Keratinocyte (primary cell): ENCODE results near the gene AIFM3. TPM values are rescaled to one million over a fixed set of nuclear protein-coding genes. Genes with fewer than 3 reads are reported as not detected.
A peak's percentile ranks its signal among the peaks of the same experiment; 100 is the strongest.

Source experiments
- DNase-seq: peaks from one replicate; pipeline ENCODE4 v3.0.0-alpha.2; 2011; ENCODE audit warnings: low read depth, missing footprints, low spot score
- FAIRE-seq: peaks from 2 replicates; lab custom pipeline; 2011; peaks lifted over from hg19 to GRCh38; lab: Jason Lieb, UNC
- H2AFZ ChIP-seq: 2 replicates; pipeline ENCODE4 v1.6.0; 2012; ENCODE audit warnings: low read length, control low read depth, inconsistent platforms; ENCODE audit not compliant: control insufficient read depth
- H3K27ac ChIP-seq: 2 replicates; pipeline ENCODE4 v1.5.1; 2011; ENCODE audit warnings: low read length; ENCODE audit not compliant: control insufficient read depth, insufficient read depth
- H3K27me3 ChIP-seq: 3 replicates; pipeline ENCODE4 v1.6.0; 2011; ENCODE audit warnings: low read length; ENCODE audit not compliant: control insufficient read depth, insufficient read depth; ENCODE audit errors: extremely low read depth
- H3K36me3 ChIP-seq, 2 experiments: 2 replicates in 1 of 2; 3 replicates in 1 of 2; pipeline ENCODE4 v1.5.1; 2011; ENCODE audit warnings: low read length in 2 of 2, mild to moderate bottlenecking in 1 of 2; ENCODE audit not compliant: control insufficient read depth in 2 of 2, insufficient read depth in 2 of 2; ENCODE audit errors: extremely low read depth in 1 of 2
- H3K4me1 ChIP-seq: 3 replicates; pipeline ENCODE4 v1.5.1; 2011; ENCODE audit warnings: low read length; ENCODE audit not compliant: control insufficient read depth, insufficient read depth; ENCODE audit errors: extremely low read depth
- H3K4me2 ChIP-seq: 3 replicates; pipeline ENCODE4 v1.6.0; 2011; ENCODE audit warnings: low read depth, low read length; ENCODE audit not compliant: control insufficient read depth, insufficient read depth; ENCODE audit errors: extremely low read depth
- H3K4me3 ChIP-seq, 3 experiments: fragments of 200-600 bp in 1 of 3; sonication (generic) in 1 of 3; 2 replicates in 2 of 3; 3 replicates in 1 of 3; pipeline ENCODE4 v1.5.1; 2011 to 2016; ENCODE audit warnings: low read length in 3 of 3, mild to moderate bottlenecking in 3 of 3, control low read depth in 2 of 3, inconsistent platforms in 1 of 3, low read depth in 1 of 3, mixed read lengths in 1 of 3, mixed run types in 1 of 3, moderate library complexity in 1 of 3; ENCODE audit not compliant: control insufficient read depth in 2 of 3, insufficient read depth in 2 of 3; ENCODE audit errors: extremely low read depth in 1 of 3
- H3K79me2 ChIP-seq: 2 replicates; pipeline ENCODE4 v1.6.0; 2012; ENCODE audit warnings: low read length; ENCODE audit not compliant: control insufficient read depth, insufficient read depth
- H3K9ac ChIP-seq: 3 replicates; pipeline ENCODE4 v1.6.0; 2011; ENCODE audit warnings: low read length; ENCODE audit not compliant: control insufficient read depth, insufficient read depth; ENCODE audit errors: extremely low read depth
- H3K9me1 ChIP-seq: 3 replicates; pipeline ENCODE4 v1.6.0; 2011; ENCODE audit warnings: low read length; ENCODE audit not compliant: control insufficient read depth, insufficient read depth; ENCODE audit errors: extremely low read depth
- H3K9me3 ChIP-seq: 2 replicates; pipeline ENCODE4 v1.5.1; 2012; ENCODE audit warnings: low read depth, low read length; ENCODE audit not compliant: control insufficient read depth
- H4K20me1 ChIP-seq: 3 replicates; pipeline ENCODE4 v1.6.0; 2011; ENCODE audit warnings: low read length; ENCODE audit not compliant: control insufficient read depth, insufficient read depth; ENCODE audit errors: extremely low read depth
- EZH2 ChIP-seq: IDR thresholded peaks from one replicate; pipeline ENCODE4 v1.6.1; 2012; ENCODE audit warnings: inconsistent platforms, mild to moderate bottlenecking, low read length, moderate library complexity
- dilution Hi-C: fragments of 300-500 bp; cut with MboI; formaldehyde crosslinking; loops from one replicate; pipeline ENCODE4 v1.7.0; 2020; ENCODE audit warnings: low sequenced_read_pairs; ENCODE audit not compliant: extremely low pct_ligation_motif_present
- polyA plus RNA-seq, 5 experiments: library from polyadenylated mRNA; depleted of rRNA in 3 of 5; stranded (reverse) in 3 of 5; stranded (forward) in 1 of 5; unstranded in 1 of 5; fragments of >200 nt; gene quantifications; 1 replicate in 1 of 5; 2 replicates in 3 of 5; 3 replicates in 1 of 5; pipeline versions ENCODE4 v1.2.1 to v1.2.3, GENCODE V29; 2011 to 2012; ENCODE audit warnings: missing spikeins in 2 of 5, low read depth in 1 of 5, low replicate concordance in 1 of 5
- TF ChIP-seq, protein P1 (sequence below), 3 experiments: IDR thresholded peaks in 1 of 3; conservative IDR thresholded peaks in 1 of 3; optimal IDR thresholded peaks in 1 of 3; 2 replicates in 2 of 3; 3 replicates in 1 of 3; pipeline versions ENCODE3 to v1.5.1; 2011; ENCODE audit warnings: low read length in 3 of 3, mild to moderate bottlenecking in 3 of 3, moderate library complexity in 2 of 3, control low read depth in 1 of 3, inconsistent platforms in 1 of 3; ENCODE audit not compliant: insufficient read depth in 2 of 3; ENCODE audit errors: extremely low read depth in 1 of 3

The AIFM3 gene
- polyA plus RNA-seq, 1 donor (not counting 4 experiments of a cell fraction or from before 2014, with no cell fraction given): 0.59 TPM

DNA sequence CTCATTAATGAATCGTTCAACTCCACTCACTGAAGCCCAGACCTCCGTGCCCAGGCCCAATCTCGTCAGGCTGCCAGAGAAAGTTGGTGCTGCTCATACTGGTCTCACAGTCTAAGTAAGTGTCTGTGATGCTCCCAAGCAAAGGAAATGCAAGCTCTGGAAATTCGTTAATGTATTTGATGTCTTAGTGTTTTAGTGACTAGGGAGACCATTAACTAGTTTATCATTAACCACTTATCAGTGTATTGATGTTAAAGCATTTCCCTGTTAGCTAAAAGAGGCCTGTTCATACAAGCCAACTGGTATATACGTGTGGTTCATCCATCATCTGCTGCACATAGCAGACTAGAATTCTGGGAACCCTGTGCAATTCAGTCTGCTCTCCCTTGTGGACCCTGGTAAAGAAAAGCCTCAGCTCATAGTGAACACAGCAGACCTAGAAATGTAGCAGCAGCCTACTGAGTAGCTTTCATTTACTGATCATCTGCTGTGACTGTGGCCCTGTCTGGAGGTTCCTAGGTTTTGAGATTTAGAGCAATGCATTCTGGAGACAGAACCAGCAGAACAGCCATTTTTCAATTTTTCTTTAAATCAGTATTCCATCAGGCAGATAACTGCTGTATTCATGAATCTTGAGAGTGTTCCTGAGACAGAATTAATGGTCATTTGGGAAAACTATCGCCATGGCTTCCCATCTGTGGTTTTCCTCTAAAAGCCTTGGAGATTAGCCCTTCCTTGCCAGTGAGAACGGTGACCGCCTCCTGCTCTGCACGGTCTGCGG lies 15.7 kb upstream of the AIFM3 start:
- Histone ChIP-seq H3K36me3 (peaks cover 7 to 40% of the 10 kb centered on the region in 2 experiments), H3K4me2 (peak overlapping the region; percentile 7), H3K4me3 (no peak overlapping the region), H3K9me3 (no peaks in the 10 kb centered on the region), H3K27ac (peak overlapping the region; percentile 70), H3K27me3 (no peaks in the 10 kb centered on the region), H3K9me1 (no peaks in the 10 kb centered on the region), H3K9ac (peak overlapping the region; percentile 33), H3K79me2 (peaks cover 64% of the 10 kb centered on the region), H4K20me1 (no peaks in the 10 kb centered on the region), H2AFZ (no peak overlapping the region), H3K4me1 (peaks cover 54% of the 10 kb centered on the region)
- dilution Hi-C loops: no loop called here
- no peak for DNase-seq
- no peak for TF ChIP-seq EZH2
- TF ChIP-seq, protein P1, sequence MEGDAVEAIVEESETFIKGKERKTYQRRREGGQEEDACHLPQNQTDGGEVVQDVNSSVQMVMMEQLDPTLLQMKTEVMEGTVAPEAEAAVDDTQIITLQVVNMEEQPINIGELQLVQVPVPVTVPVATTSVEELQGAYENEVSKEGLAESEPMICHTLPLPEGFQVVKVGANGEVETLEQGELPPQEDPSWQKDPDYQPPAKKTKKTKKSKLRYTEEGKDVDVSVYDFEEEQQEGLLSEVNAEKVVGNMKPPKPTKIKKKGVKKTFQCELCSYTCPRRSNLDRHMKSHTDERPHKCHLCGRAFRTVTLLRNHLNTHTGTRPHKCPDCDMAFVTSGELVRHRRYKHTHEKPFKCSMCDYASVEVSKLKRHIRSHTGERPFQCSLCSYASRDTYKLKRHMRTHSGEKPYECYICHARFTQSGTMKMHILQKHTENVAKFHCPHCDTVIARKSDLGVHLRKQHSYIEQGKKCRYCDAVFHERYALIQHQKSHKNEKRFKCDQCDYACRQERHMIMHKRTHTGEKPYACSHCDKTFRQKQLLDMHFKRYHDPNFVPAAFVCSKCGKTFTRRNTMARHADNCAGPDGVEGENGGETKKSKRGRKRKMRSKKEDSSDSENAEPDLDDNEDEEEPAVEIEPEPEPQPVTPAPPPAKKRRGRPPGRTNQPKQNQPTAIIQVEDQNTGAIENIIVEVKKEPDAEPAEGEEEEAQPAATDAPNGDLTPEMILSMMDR (optimal IDR thresholded peaks at IDR 0.05 in 1 of 3, IDR thresholded peaks at IDR 0.05 in 1 of 3, conservative IDR thresholded peaks at IDR 0.05 in 1 of 3; ENCODE audit: extremely low read depth in 1 of 3, insufficient read depth in 2 of 3, low read length in 3 of 3): no peak
- FAIRE-seq: peak; percentile 34

DNA sequence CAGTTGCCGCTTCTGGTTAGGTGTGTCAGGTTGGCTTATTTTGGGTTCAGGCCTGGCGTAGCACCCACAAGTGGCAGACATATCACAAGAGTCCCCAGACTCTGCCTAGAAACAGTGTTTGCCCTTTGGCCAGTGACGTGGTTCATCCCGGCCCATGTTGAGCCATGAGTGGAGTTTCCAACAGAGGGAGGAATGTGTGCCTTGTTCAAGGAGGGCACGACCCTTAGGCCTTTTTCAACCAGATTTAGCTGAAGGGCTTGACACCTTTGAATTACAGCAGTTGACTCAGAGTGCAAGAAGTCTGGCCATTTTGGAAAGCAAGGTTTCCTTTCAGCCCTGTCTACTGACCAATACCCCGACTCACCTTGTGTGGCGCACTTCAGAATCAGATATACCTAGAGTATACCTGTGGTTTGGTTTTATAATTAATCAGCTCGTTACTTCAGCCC lies 15.1 kb upstream of the AIFM3 start:
- no peak overlapping the region for H3K4me3 ChIP-seq
- no peaks in the 10 kb centered on the region for H3K9me3 ChIP-seq
- H3K27ac ChIP-seq: no peak overlapping the region
- no peaks in the 10 kb centered on the region for H4K20me1 ChIP-seq
- DNase-seq (no peak), FAIRE-seq (no peak)
- no peaks in the 10 kb centered on the region for H3K9me1 ChIP-seq
- TF ChIP-seq, protein P1 (optimal IDR thresholded peaks at IDR 0.05 in 1 of 3, IDR thresholded peaks at IDR 0.05 in 1 of 3, conservative IDR thresholded peaks at IDR 0.05 in 1 of 3; ENCODE audit: extremely low read depth in 1 of 3, insufficient read depth in 2 of 3, low read length in 3 of 3): no peak
- no peak for TF ChIP-seq EZH2
- H3K36me3 ChIP-seq: peaks cover 7 to 40% of the 10 kb centered on the region in 2 experiments
- no peak overlapping the region for H3K9ac ChIP-seq
- H3K4me2 ChIP-seq: no peak overlapping the region
- no peaks in the 10 kb centered on the region for H3K27me3 ChIP-seq
- dilution Hi-C loops: no loop called here
- no peak overlapping the region for H2AFZ ChIP-seq
- H3K79me2 ChIP-seq: peaks cover 58% of the 10 kb centered on the region
- peaks cover 53% of the 10 kb centered on the region for H3K4me1 ChIP-seq
